Activated B cell treated with CpG ODN at 0.5 μM for 24 hours (primary cell): ENCODE results near the gene CDKAL1. TPM values are rescaled to one million over a fixed set of nuclear protein-coding genes. Genes with fewer than 3 reads are reported as not detected.

Experiments used
- ATAC-seq: fragments of 200-7000 bp; cut with Tn5 transposase; one replicate; pipeline ENCODE4 v1.10.0; 2021; ENCODE audit warnings: low read depth, mild to moderate bottlenecking, moderate library complexity
- CTCF ChIA-PET: fragments of 350-600 bp; sonication (Branson Sonifier 250); formaldehyde crosslinking; loops from one replicate; lab custom pipeline; 2021; ENCODE audit warnings: antibody characterized with exemption; lab: Charles Lee
- POLR2A ChIA-PET: fragments of 350-600 bp; sonication (Branson Sonifier 250); formaldehyde crosslinking; loops from one replicate; lab custom pipeline; 2021; ENCODE audit warnings: antibody characterized with exemption; lab: Charles Lee
- DNase-seq: peaks from one replicate; pipeline ENCODE4 v3.0.0; 2022
- H3K27ac Mint-ChIP-seq: one replicate; pipeline ENCODE4 v1.8.0; 2020; ENCODE audit warnings: mixed read lengths
- H3K27me3 Mint-ChIP-seq: one replicate; pipeline ENCODE4 v1.8.0; 2021; ENCODE audit warnings: mixed read lengths
- H3K36me3 Mint-ChIP-seq: one replicate; pipeline ENCODE4 v1.8.0; 2021; ENCODE audit warnings: low read depth, mixed read lengths
- H3K4me1 Mint-ChIP-seq: one replicate; pipeline ENCODE4 v1.8.0; 2021; ENCODE audit warnings: mixed read lengths
- H3K4me3 Mint-ChIP-seq: one replicate; pipeline ENCODE4 v1.8.0; 2020; ENCODE audit warnings: mild to moderate bottlenecking, mixed read lengths
- H3K9me3 Mint-ChIP-seq: one replicate; pipeline ENCODE4 v1.8.0; 2020; ENCODE audit warnings: mixed read lengths
- CTCF ChIP-seq: fragments of 200-600 bp; IDR thresholded peaks from one replicate; pipeline ENCODE4 v1.8.0; 2022; ENCODE audit warnings: antibody characterized with exemption, mild to moderate bottlenecking
- intact Hi-C: fragments of 100-400 bp; cut with micrococcal nuclease; formaldehyde crosslinking; loops from one replicate; pipeline ENCODE4 v1.15.1; 2024
- total RNA-seq: library from RNA; stranded (reverse); gene quantifications from 2 replicates; pipeline ENCODE4 v1.2.3, GENCODE V29; 2022

Gene CDKAL1
- total RNA-seq, 1 donor from 2014 or later: 31.9 TPM

DNA sequence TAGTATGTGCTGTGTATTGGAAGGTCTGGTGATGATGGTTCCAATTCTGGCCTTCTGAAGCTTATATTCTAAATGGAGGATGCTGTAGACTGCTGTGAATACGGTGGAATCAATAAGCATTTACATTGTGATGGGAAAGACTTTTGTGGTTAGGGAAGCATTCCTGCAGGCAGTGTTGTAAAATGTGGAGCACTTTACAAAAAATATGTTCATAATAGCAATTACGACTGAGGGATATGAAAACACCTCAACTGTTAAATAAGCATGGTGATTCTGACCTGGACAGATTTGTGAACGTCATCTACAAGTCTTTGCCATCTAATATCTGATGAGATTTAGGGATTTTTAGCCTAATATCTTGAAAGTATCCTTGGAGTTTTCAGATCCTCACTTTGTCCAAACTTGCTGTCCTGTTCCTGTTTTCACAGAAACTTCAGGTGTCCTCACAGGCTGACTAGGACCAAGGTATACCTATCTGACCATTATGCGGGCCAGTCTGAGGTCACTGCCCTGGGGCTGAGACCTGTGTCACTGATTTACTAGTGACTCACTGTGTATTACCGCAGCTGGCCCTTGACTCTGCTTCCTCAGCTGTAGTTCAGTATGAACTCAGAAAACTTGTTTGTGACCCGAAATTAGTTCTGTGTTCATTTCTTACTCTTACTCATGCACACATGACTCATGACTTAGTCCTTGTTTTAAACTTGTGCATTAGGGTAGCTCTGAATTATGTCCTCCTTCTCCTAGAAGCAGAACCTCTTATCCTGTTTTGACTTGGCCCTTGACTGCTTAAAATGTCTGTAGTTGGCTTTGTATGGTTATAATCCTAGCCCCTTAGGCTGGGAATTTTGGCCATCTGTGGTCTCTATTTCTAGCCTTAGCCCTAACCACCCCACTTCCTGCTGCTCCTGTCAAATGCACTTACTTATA is 343.0 kb downstream of the CDKAL1 start:
- ATAC-seq (peak; percentile 76), DNase-seq (no peak)
- Mint-ChIP-seq H3K9me3 (peaks cover 5% of the 10 kb centered on the region), H3K4me3 (no peak overlapping the region), H3K27ac (peak overlapping the region; percentile 10), H3K27me3 (no peaks in the 10 kb centered on the region), H3K36me3 (peaks cover 14% of the 10 kb centered on the region), H3K4me1 (peaks cover 6% of the 10 kb centered on the region)
- no peak for TF ChIP-seq CTCF
- CTCF ChIA-PET: interaction anchor here (1.3 kb wide), 1 partner anchor 715 kb away, joined by 3 read pairs; no protein-coding TSS in a partner anchor
- intact Hi-C loops: no loop called here
- POLR2A ChIA-PET: interaction anchor here (0.8 kb wide), 1 partner anchor 718 kb away, joined by 3 read pairs; no protein-coding TSS in a partner anchor

- peaks cover 29% of the 10 kb centered on the region for H3K36me3 Mint-ChIP-seq
- H3K4me3 Mint-ChIP-seq: no peak overlapping the region
Observed at GRCh38 chr6:20879121-20879520, 344.9 kb downstream of the CDKAL1 start.

GRCh38 chr6:20879526-20879925 is 345.3 kb downstream of the CDKAL1 start:
- H3K4me3 Mint-ChIP-seq: no peak overlapping the region
- no peaks in the 10 kb centered on the region for H3K27me3 Mint-ChIP-seq
- peaks cover 33% of the 10 kb centered on the region for H3K36me3 Mint-ChIP-seq
- no peak for TF ChIP-seq CTCF
- no peak overlapping the region for H3K27ac Mint-ChIP-seq
- ATAC-seq (no peak), DNase-seq (no peak)
- intact Hi-C loops: no loop called here
- H3K4me1 Mint-ChIP-seq: peaks cover 6% of the 10 kb centered on the region
- CTCF ChIA-PET: no interaction called here
- POLR2A ChIA-PET: no interaction called here
- peaks cover 18% of the 10 kb centered on the region for H3K9me3 Mint-ChIP-seq

More at GRCh38 chr6:20879121-20879520, 344.9 kb downstream of the CDKAL1 start:
- peaks cover 6% of the 10 kb centered on the region for H3K4me1 Mint-ChIP-seq
- ATAC-seq (no peak), DNase-seq (no peak)
- intact Hi-C loops: no loop called here
- no peak for TF ChIP-seq CTCF
- CTCF ChIA-PET: no interaction called here
- H3K27me3 Mint-ChIP-seq: no peaks in the 10 kb centered on the region
- POLR2A ChIA-PET: no interaction called here
- no peak overlapping the region for H3K27ac Mint-ChIP-seq
- H3K9me3 Mint-ChIP-seq: peaks cover 14% of the 10 kb centered on the region

DNA sequence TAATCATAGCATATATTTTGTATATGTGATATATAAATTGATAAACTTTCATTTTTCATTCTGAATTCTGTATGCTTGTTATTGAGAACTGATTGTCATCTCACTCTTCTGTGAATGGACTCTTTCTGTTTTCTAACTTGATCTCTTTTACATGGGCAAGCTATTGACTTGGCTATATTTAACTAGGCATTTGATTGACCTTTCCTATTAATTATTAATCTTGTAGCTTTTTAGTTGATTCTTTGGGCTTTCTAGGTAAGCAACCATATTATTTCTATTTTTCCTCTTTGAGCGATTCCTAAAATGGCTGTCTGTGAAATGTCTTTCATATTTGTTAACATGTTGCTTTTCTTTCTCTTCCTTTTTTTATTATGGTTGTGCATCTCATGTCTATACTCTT is 347.1 kb downstream of the CDKAL1 start:
- no peak for TF ChIP-seq CTCF
- DNase-seq (no peak), ATAC-seq (no peak)
- POLR2A ChIA-PET: no interaction called here
- CTCF ChIA-PET: no interaction called here
- Mint-ChIP-seq H3K4me3 (no peak overlapping the region), H3K36me3 (peaks cover 46% of the 10 kb centered on the region), H3K9me3 (peaks cover 31% of the 10 kb centered on the region), H3K4me1 (peaks cover 6% of the 10 kb centered on the region), H3K27me3 (no peaks in the 10 kb centered on the region), H3K27ac (no peak overlapping the region)
- intact Hi-C loops: no loop called here

- POLR2A ChIA-PET: no interaction called here
- DNase-seq: no peak
- TF ChIP-seq CTCF: no peak
Observed at GRCh38 chr6:20882014-20882413, 347.8 kb downstream of the CDKAL1 start.

More at GRCh38 chr6:20882014-20882413, 347.8 kb downstream of the CDKAL1 start:
- Mint-ChIP-seq H3K27ac (no peak overlapping the region), H3K4me1 (peaks cover 6% of the 10 kb centered on the region), H3K36me3 (peaks cover 49% of the 10 kb centered on the region), H3K4me3 (no peak overlapping the region), H3K9me3 (peaks cover 33% of the 10 kb centered on the region), H3K27me3 (no peaks in the 10 kb centered on the region)
- intact Hi-C loops: no loop called here
- CTCF ChIA-PET: no interaction called here
- no peak for ATAC-seq
